Panc1 (cell line): ENCODE data around the gene MYL5. TPM values are rescaled to one million over a fixed set of nuclear protein-coding genes. Genes with fewer than 3 reads are reported as not detected.

Experiments
- ATAC-seq: fragments of 200-7000 bp; cut with Tn5 transposase; 2 replicates; pipeline ENCODE4 v1.9.1; 2020; ENCODE audit warnings: mild to moderate bottlenecking, moderate library complexity
- BruUV-seq: library from RNA; stranded (reverse); fragments of 400-500 nt; replicated peaks from 2 replicates; lab custom pipeline; 2021; lab: Mats Ljungman, UMichigan
- CTCF ChIA-PET: fragments of 300-600 bp; sonication (Branson Sonifier 250); formaldehyde crosslinking; loops from one replicate; lab custom pipeline; 2022; ENCODE audit warnings: antibody characterized with exemption; lab: Charles Lee
- POLR2A ChIA-PET: fragments of 300-600 bp; sonication (Branson Sonifier 250); formaldehyde crosslinking; loops from one replicate; lab custom pipeline; 2022; ENCODE audit warnings: antibody characterized with exemption; lab: Charles Lee
- DNase-seq: peaks from one replicate; pipeline ENCODE4 v3.0.0-alpha.2; 2010; ENCODE audit warnings: low read depth, low spot score
- H3K27ac ChIP-seq: 2 replicates; pipeline ENCODE4 v1.5.1; 2011; ENCODE audit warnings: mild to moderate bottlenecking, low read length, inconsistent platforms
- H3K27me3 ChIP-seq: fragments of 200-500 bp; sonication (Bioruptor generic); 2 replicates; pipeline ENCODE4 v1.6.0; 2014; ENCODE audit warnings: low read length, inconsistent platforms; ENCODE audit not compliant: control insufficient read depth, insufficient read depth
- H3K36me3 ChIP-seq: fragments of 200-500 bp; sonication (Bioruptor generic); 2 replicates; pipeline ENCODE4 v1.5.1; 2014; ENCODE audit warnings: inconsistent platforms, mild to moderate bottlenecking, low read length, moderate library complexity; ENCODE audit not compliant: control insufficient read depth, insufficient read depth
- H3K4me1 ChIP-seq: 2 replicates; pipeline ENCODE4 v1.5.1; 2011; ENCODE audit warnings: inconsistent platforms, mild to moderate bottlenecking, low read length, moderate library complexity; ENCODE audit not compliant: control insufficient read depth, insufficient read depth
- H3K4me3 ChIP-seq, 2 experiments: 2 replicates each; pipeline ENCODE4 v1.5.1; 2011 to 2012; ENCODE audit warnings: low read depth in 2 of 2, low read length in 2 of 2, mild to moderate bottlenecking in 2 of 2, inconsistent platforms in 1 of 2, moderate library complexity in 1 of 2
- H3K9me3 ChIP-seq: fragments of 200-500 bp; sonication (Bioruptor generic); 2 replicates; pipeline ENCODE4 v1.5.1; 2014; ENCODE audit warnings: low read depth, mild to moderate bottlenecking, inconsistent platforms, low read length, moderate library complexity; ENCODE audit not compliant: control insufficient read depth, insufficient read depth
- CTCF ChIP-seq: fragments of 450-650 bp; IDR thresholded peaks from 2 replicates; pipeline ENCODE4 v1.5.1; 2017; ENCODE audit warnings: mild to moderate bottlenecking
- POLR2AphosphoS5 ChIP-seq: IDR thresholded peaks from 2 replicates; pipeline ENCODE4 v1.6.1; 2012; ENCODE audit warnings: mild to moderate bottlenecking, low read depth, low read length, moderate library complexity
- REST ChIP-seq, 2 experiments: IDR thresholded peaks; 2 replicates each; pipeline ENCODE4 v1.6.1; 2011 to 2012; ENCODE audit warnings: low read depth in 2 of 2, control low read depth in 1 of 2, low read length in 1 of 2, mild to moderate bottlenecking in 1 of 2, moderate library complexity in 1 of 2; ENCODE audit not compliant: insufficient read depth in 1 of 2
- SIN3A ChIP-seq: IDR thresholded peaks from 2 replicates; pipeline ENCODE4 v1.6.1; 2012; ENCODE audit warnings: low read depth, mild to moderate bottlenecking, low read length, moderate library complexity, borderline replicate concordance; ENCODE audit not compliant: insufficient read depth
- TCF7L2 ChIP-seq: IDR thresholded peaks from 2 replicates; pipeline ENCODE4 v1.6.1; 2011; ENCODE audit warnings: mild to moderate bottlenecking, low read depth, low read length, inconsistent platforms
- in situ Hi-C: cut with HindIII; loops from 2 replicates; pipeline ENCODE4 v1.10.0; 2016; ENCODE audit warnings: low sequenced_read_pairs, low pct_unique_long_range_greater_than_20kb
- intact Hi-C: fragments of 100-400 bp; cut with micrococcal nuclease; formaldehyde crosslinking; loops from one replicate; pipeline ENCODE4 v1.10.0; 2022; ENCODE audit not compliant: unreplicated experiment
- total RNA-seq: library from RNA; stranded (reverse); gene quantifications from one replicate; pipeline ENCODE4 v1.2.1, GENCODE V29; 2021; ENCODE audit not compliant: unreplicated experiment

The MYL5 gene
- total RNA-seq, 1 experiment from 2014 or later: 12.0 TPM

- Histone ChIP-seq H3K36me3 (no peaks in the 10 kb centered on the region), H3K27me3 (no peaks in the 10 kb centered on the region), H3K4me1 (no peaks in the 10 kb centered on the region), H3K27ac (no peak overlapping the region), H3K4me3 (no peak overlapping the region), H3K9me3 (no peaks in the 10 kb centered on the region)
- ChIA-PET CTCF (no interaction called here), POLR2A (no interaction called here)
- intact Hi-C loops (no loop called here), in situ Hi-C loops (no loop called here)
- no TSS peak for BruUV-seq
- no peak for DNase-seq
- ATAC-seq: no peak
- TF ChIP-seq REST (IDR thresholded peaks at IDR 0.05; ENCODE audit: insufficient read depth in 1 of 2, low read depth in 2 of 2, low read length in 1 of 2) (no peak), TCF7L2 (no peak), SIN3A (no peak), CTCF (no peak), POLR2AphosphoS5 (no peak)
These were observed 22.3 kb upstream of the MYL5 start for GRCh38 chr4:651884-652642.

GRCh38 chr4:653080-653821, 21.1 kb upstream of the MYL5 start:
- Histone ChIP-seq H3K9me3 (no peaks in the 10 kb centered on the region), H3K4me1 (no peaks in the 10 kb centered on the region), H3K36me3 (no peaks in the 10 kb centered on the region), H3K27me3 (no peaks in the 10 kb centered on the region), H3K27ac (no peak overlapping the region), H3K4me3 (no peak overlapping the region)
- CTCF ChIA-PET: no interaction called here
- TF ChIP-seq CTCF (no peak), REST (IDR thresholded peaks at IDR 0.05; ENCODE audit: insufficient read depth in 1 of 2, low read depth in 2 of 2, low read length in 1 of 2) (no peak), SIN3A (no peak), TCF7L2 (no peak), POLR2AphosphoS5 (no peak)
- no peak for ATAC-seq
- no peak for DNase-seq
- in situ Hi-C loops: no loop called here
- intact Hi-C loops: no loop called here
- POLR2A ChIA-PET: no interaction called here
- BruUV-seq: no TSS peak
